ENCODE results near the gene ST8SIA1.

ST8SIA1 gene

DNA sequence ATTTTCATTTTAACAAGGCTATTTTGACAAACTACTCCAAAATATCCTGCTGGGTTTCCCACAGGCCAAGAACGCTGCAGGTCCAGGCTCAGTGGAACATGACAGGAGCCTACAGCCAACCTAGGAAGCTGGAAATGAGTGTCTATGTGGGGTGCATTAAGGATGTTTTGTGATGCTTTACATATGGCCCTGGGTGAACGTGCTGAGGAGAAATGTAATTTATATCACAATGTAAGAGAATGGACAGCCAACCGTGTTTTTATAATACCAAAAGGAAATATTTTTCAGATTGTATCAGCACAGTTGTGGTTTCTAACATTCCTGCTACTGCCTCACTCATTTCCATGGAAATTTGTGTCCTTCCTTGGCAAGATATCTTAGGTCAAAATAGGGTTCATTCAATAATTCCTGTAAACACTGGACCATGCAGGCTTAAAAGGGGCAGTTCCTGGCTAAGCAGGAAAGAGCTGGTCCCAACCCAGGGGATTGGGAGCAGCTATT is 51.5 kb downstream of the ST8SIA1 start:
- DNase-seq (ENCODE audit: low read depth), result no peak

DNA sequence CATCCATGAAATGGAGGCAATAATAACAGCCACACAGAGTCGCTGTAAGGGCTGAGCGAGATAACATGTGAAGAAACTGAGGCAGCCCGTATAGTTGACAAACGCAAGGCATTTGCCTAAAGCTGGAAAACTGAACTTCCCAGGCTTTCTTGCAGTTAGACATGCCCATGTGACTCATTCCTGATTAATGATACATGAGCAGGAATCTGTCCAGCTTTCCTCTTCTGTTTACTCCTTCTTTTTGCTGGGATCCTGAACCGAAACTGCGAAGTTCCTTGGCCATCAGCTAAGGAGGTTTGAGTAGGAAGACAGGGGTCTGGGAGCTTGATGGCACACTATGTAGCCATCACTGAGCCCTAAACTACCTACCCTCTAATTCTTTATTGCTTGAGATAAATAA is 52.2 kb downstream of the ST8SIA1 start:
- no peak for DNase-seq (ENCODE audit: low read depth)

DNA sequence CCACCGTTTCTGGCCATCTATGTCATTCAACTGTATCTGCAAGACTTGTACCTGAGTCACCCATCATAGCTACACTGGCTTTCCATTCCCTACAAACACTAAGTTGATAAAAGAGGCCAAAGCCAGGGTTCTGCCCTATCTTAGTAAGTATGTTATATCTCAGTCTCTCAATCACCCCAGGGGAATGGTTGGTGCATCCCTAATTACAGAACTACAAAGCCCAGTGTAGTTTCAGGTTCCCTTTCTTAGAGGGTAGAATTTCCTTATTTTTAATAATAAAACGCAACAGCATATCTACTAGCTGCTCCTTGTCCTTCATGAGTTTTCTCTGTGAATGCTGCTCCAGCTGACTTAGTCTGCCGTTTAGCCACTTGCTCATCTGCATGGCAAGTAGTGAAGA is 57.6 kb downstream of the ST8SIA1 start:
- DNase-seq (ENCODE audit: low read depth), result no peak

DNA sequence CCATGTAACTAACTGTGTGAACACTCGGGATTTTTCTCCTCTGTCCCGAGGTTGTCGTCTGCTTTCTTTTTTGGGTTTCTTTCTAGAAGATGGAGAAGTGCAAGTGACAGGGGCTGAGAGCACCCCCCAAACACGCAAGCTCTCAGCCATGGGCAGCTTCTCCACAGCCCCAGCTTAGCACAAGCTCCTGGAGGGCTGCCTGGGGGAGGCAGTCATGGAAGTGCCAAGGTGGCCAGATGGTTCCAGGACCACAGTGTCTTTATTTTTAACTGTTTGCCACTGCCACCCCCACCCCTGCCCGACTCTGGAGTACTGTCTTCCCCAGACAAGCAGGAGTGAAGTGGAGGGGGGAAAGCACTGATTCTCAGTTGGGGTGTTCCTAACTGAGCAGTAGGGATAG is 58.2 kb downstream of the ST8SIA1 start:
- no peak for DNase-seq (ENCODE audit: low read depth)

DNA sequence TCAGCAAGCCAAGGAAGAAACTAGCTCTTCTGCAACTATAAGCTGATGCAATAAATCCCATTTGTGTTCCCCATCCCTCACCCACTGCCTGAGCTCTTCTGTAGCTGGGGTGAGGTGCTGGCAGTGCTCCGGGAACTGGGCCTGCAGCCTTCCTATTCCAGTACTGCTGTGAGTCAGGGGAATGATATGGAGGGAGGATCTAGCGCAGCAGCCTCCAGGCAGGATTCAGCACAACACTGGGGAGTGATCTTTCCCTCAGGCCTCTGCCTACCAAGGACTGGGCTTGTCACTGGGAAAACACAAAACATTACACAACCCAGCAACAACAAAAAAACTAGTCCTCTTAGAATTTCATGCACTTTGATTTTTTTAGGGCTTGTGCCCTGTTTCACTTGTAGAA is 58.7 kb downstream of the ST8SIA1 start:
- no peak for DNase-seq (ENCODE audit: low read depth)

DNA sequence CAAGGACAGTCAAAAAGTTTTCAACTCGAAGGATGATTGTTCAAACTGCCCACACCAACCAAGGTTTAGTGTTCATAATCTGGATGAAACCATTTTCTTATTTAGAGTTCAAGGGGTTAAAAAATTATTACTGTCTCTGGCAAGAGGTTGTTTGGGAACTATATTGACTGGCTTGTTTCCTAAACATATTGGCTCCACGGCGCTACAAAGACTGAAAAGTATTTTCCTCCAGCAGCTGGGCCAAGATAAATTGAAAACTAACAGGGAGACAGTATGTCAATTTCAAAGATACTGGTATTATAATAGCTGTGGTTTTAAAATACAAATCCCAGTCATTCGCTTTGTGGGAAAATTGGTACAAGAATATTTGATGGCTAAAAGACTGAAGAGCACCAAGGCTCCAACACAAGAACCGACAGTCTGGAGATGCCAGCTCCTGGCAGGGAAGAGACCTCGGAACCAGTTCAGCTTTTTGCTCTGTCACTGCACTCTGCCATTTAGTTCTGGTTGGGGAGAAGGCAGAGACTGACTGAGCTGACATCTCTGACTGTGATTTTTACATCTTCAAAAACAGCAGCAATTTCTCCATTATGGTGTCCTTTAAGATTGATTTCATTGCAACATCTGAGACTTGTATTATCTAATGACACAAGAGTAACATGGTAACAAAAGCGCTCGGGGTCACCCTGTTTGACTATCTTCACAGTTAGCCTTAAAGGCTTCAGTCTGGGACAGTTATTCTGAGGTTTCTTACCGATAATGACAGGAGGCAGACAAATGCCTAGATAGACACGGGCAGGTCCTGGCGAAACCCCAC is 62.0 kb downstream of the ST8SIA1 start:
- no peak for DNase-seq (ENCODE audit: low read depth)

DNA sequence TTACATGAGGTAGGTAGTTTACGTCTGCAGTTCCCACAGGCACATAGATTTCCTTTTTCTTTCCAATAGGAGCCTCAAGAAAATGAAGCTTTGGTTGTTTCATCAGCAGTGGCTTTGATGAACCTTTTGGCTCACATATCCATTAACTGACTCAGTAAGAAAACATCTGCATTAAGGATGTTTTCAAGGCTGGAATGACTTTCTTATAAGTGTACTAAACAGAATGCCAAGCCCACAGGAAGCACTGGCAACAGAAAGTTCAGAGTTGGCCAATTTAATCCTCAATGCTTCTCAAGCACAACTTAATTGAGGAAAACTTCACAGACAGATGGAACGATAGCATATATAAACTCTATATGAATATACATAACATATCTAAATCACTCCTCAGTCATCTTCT is 63.5 kb downstream of the ST8SIA1 start:
- DNase-seq (ENCODE audit: low read depth), result no peak

DNA sequence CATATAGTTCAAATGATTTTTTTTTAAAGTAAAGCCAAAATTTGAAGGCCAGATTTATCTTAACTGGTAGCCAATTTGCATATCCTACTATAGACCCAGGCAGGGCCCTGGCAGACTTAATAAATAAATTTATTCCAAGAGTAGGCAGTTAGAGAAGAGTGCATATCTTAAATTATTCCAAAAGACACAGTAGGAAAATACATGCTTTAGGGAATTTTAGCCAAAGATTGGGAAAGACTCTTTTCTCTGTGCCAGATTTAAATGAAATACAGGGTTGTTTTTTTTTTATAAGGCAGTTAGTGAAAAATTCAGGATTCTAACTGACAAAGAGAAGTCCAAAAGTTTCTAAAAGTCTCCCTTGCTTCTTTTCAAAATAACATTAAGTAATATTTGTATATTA is 65.5 kb downstream of the ST8SIA1 start:
- no peak for DNase-seq (ENCODE audit: low read depth)

DNA sequence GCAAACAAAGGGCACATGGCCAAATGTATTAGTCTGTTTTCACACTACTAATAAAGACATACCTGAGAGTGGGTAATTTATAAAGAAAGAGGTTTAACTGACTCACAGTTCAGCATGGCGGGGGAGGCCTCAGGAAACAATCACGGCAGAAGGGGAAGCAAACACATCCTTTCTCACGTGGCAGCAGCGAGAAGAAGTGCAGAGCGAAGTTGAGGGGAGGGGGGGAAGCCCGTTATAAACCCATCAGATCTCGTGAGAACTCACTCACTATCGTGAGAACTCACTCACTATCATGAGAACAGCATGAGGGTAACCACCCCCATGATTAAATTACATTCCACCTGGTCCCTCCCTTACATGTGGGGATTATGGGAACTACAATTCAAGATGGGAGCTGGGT is 66.1 kb downstream of the ST8SIA1 start:
- DNase-seq (ENCODE audit: low read depth), result no peak

DNA sequence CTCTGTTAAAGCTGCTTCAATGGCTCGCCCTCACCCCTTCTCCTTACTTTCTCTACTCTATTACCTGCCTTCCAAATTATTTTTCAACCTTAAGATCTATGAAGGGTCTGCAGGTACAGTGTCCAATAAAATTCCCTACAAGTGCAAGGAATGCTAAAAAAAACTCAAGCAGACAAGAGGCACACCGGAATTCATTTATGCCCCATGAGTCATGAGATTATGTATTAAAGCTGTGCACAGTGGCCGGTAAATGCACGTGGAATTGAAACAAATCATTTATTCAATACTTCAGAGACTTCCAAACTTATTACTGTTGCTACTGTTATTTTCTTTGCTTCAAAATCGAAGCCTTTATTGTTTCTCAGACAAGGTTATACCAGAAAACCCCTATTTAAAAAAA is 68.4 kb downstream of the ST8SIA1 start:
- DNase-seq (ENCODE audit: low read depth), result no peak

DNA sequence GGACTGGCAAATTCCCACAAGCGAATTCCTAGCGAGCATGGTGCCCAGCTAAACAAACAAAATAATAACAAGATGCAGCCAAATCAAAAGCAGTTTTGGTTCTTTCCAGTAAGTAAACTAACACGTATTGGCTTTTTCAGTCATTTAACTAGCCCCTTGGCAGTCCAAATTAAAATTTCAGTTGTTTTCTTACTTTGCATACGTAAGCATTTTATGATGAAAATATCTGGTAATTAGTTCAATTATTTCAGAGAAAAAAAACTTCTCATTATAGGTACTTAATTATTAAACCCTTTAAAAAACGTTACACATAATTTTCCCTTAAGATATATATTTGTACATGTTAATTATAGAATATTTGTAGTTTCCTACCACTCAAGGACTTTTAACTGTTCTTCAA is 70.1 kb downstream of the ST8SIA1 start:
- no peak for DNase-seq (ENCODE audit: low read depth)

DNA sequence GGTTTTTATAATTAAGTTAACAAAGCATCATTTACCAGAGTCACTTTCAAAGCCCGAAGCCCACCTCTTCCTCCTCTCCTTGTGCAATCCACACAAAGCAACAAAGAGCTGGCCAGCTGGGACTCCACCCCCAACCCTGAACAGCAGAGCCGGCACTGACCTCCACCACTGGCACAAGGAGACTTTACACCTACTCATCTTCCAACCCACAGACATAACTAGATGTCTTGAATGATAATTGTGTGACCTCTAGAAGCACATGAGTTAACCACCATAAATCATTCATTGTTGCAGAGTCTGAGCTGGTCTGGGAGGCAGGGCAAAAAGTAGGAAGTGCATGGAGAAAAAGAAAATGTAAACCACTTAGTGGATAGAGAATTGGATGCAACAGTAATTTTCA is 72.2 kb downstream of the ST8SIA1 start:
- no peak for DNase-seq (ENCODE audit: low read depth)

DNA sequence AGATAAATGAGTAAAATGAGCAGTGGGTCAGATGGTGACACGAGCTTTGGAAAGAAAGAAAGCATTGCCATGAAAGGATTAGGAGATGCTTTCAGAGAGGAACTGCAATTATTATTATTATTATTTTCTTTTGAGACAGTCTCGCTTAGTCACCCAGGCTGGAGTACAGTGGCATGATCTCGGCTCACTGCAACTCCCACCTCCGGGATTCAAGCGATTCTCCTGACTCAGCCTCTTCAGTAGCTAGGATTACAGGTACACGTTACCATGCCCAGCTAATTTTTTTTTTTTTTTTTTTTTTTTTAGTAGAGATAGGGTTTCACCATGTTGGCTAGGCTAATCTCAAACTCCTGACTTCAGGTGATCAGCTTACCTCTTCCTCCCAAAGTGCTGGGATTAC is 77.4 kb downstream of the ST8SIA1 start:
- no peak for DNase-seq (ENCODE audit: low read depth)

DNA sequence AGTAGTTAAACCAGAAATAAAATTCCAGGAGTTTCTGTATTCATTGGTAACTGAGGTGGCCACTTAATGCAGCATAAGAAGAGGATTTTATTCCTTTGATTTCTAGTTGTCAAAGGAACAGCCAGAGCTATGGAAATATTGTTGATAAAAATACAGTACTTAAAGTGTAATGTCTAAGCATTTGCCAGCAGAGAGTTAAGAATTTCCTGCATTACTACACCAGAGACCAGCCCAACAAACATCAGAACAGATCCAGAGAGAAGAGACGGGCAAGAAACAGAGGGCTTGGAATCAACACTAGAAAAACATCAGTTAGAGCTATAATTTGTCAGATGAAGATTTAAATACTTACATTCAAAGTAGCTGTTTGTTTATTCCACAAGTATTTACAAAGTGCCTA is 77.9 kb downstream of the ST8SIA1 start:
- DNase-seq (ENCODE audit: low read depth), result no peak

DNA sequence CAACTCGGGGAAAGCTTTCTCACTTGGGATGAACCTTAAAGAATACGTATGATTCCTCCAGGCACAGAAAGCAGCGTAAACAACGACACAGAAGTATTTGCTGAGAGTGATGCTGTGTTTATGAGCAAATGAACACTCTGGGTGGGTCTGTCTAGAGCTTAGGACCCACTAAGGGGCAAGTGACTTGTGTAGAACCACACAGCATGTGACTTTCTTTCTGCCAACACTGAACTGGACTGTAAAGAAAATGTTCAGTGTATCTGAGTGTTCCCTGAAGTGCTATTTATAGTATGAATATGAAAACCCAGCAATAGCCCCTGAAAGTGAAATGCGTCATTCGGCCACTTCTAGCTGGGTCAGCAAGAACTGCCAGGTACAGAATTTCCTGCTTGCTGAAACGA is 78.5 kb downstream of the ST8SIA1 start:
- DNase-seq (ENCODE audit: low read depth), result no peak

DNA sequence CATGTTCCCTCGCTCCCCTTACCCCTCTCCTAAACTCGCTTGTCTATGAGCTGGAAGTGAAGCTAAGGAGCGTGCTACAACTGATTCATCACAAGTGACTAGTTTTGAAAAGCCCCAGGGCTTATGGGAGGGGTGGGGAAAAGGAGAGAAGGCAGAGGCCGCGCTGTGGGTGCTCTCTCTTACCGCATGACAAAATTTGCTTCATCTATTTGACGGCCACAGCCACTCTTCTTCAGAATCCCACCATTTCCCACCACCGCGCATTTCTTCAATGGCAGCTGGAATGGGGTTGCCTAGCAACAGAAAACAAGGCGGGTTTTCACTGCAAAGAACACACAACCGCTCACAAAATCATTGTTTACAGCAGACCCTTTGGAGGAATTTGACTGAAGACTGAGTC is 79.4 kb downstream of the ST8SIA1 start:
- no peak for DNase-seq (ENCODE audit: low read depth)

DNA sequence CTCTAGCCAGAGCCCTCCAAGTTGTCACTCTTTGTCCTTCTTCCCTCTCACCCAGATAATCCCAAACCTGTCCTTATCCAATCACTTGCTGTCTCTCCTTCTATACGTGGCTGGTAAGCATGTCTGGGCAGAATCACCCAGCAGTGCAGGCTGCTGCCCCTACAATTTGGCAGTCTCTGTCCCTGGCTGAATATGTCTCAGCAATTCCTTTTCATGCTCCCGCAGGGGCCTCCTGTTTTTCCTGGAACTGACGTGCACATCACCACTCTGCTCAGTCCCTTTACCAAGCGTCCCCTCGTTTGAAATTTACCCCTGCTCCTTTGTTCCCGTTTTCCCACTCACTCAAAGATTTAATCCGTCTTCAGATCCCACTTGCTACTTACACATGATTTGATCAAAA is 80.0 kb downstream of the ST8SIA1 start:
- DNase-seq (ENCODE audit: low read depth), result no peak

DNA sequence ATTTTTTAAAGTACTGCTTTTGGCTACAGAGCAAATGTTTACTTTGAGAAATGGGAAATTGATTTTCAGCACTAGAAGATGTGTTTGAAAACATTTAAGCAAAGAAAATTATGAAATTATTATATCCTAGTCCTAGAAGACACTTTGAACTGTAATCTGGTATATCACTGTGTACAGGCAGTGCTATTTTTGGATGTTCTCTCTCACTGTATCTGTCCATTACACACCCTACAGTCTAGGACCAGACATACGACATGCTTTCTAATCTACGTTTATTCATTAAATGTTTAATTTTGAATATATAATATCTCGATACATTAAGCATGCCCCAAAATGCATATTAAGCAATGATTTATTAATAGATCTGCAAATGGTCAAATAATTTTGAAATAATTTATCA is 82.5 kb downstream of the ST8SIA1 start:
- DNase-seq (ENCODE audit: low read depth), result no peak

DNA sequence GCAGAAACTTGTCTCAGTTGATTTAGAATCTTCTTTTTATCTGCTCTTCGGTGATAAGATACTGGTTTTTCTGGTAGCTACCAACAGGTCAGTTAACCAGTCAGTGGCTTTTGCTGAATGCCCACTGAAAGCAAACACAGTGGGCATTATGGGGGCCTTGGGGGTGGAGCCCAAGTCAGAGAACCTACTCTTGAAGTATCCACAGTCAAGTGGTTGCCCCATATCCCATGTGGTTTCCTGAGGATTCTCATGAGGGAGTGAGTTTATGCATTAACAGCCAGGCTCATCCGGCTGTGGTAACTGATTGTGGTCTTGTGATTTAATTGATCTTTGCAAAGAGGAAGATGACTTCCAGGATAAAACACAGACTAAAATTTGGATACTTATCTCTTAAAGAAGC is 83.7 kb downstream of the ST8SIA1 start:
- no peak for DNase-seq (ENCODE audit: low read depth)

DNA sequence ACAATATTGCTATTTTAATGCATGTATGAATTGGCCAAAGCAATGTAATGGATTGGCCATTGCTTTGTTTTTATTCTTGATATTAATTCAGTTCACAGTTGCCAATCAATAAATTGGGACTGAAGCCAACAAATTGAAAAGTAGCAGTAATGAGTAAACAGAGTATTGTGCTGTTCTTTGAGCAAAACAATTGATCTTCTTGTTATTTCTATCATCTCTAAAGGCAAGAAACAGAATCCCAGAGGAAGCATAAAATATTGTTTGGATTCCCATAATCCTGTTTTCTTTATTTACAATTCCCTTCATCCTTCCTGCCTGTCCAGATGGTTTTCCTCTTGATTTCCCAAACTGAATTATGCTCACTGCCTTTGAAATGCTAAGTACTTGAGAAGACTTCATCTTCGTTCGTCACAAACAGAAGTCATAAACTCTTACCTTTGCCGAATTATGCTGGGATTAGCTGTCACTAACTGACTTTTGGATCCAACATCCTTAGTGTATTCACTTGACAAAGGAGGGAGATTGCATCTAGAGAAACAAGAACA is 85.9 kb downstream of the ST8SIA1 start:
- no peak for DNase-seq (ENCODE audit: low read depth)

DNA sequence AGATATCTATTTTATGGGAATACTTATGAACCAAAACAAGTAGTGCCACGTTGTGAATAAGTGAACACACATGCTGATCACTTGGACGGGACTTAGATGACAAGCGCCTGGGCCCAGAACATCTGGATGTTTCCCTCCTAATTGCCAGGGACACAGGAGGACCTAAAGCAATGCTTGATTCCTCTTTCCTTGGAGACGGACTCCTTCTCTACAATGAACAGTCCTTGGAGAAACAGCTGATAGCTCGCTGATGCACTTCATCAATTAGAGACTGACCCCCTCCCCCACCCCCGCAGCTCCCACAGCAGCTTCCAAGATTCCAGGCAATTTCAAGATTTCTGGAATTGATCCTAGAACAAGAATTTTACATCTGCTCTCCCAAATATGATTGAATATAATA is 86.4 kb downstream of the ST8SIA1 start:
- no peak for DNase-seq (ENCODE audit: low read depth)

DNA sequence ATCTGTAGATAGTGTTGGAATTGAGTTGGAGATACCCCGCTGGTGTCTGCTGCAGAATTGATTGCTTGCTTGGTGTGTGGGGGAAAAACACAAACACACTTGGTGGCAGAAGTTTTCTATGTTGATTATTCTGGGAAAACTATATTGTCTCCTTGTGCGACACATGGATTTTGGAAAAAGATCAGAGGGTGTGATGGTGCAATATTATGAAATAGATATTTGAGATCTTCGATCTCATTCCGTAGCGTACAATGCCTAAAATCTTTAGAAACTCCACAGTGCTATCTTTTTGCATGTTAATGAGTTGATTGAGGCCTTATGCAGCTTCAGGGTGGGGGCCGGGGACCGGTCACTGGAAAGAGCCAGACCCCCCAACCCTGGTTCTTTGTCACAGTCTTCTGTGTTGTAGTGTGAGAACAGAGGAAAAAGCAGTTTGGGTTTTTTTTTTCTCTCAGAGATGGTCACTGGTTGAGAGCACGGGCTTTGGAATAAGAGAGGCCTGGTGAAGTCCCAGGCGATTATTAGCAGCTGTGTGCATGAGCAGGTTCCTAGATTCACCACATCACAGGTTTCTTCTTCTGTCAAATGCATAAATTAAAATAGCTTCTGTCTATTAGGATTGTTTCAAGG is 88.2 kb downstream of the ST8SIA1 start:
- no peak for DNase-seq (ENCODE audit: low read depth)

DNA sequence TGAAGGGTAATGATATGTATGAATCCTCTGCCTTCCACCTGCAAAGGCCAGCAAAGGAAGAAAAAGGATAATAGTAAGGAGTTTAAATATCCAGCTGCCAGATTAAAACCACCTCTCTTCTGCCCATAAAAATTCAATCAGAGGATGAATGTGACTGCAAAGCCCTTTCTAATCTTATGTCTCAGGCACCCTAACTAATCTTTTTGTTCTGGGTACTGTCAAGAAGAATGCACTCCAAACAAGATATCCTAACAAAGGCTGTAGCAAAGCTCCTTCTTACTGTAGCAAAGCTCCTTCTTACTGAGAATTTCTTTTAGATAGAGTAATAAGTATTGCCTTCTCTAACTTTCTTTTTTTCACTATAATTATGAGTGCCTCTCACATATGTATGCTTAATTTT is 91.8 kb downstream of the ST8SIA1 start:
- DNase-seq (ENCODE audit: low read depth), result no peak

DNA sequence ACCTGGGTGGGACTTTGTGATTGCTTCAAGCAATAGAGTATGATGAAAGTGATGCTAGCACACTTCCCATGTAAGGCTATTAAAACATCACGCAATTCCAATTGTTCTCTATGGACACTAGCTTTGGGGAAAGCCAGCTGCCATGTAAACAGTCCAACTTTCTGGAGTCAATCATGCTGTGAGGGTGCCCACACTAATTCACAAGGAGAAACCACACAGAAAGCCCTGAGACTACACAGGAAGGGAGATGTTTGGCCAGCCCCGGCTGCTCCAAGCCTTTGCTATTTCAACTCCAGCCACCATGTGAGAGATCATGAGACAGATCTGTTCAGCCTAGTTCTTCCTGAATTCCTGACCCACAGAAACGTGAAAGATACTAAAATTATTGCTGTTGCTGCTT is 96.3 kb downstream of the ST8SIA1 start:
- DNase-seq (ENCODE audit: low read depth), result no peak
